Endothelial cell of umbilical vein (primary cell): ENCODE data around the gene DNAJC18. TPM values are rescaled to one million over a fixed set of nuclear protein-coding genes. Genes with fewer than 3 reads are reported as not detected.

ENCODE experiments used
- BruUV-seq: library from RNA; stranded (reverse); fragments of 400-500 nt; replicated peaks from 2 replicates; lab custom pipeline; 2021; lab: Mats Ljungman, UMichigan
- CTCF ChIA-PET: fragments of 300-600, 350-600 bp; sonication (Branson Sonifier 250); formaldehyde crosslinking; loops from one replicate; lab custom pipeline; 2021; ENCODE audit warnings: antibody characterized with exemption, inconsistent platforms; lab: Charles Lee
- POLR2A ChIA-PET: fragments of 300-600, 350-600 bp; sonication (Branson Sonifier 250); formaldehyde crosslinking; loops from one replicate; lab custom pipeline; 2021; ENCODE audit warnings: antibody characterized with exemption, inconsistent platforms; lab: Charles Lee
- DNase-seq: peaks from one replicate; pipeline ENCODE4 v3.0.0-alpha.2; 2011; ENCODE audit warnings: low read depth, low spot score
- FAIRE-seq: peaks from 2 replicates; lab custom pipeline; 2011; peaks lifted over from hg19 to GRCh38; lab: Jason Lieb, UNC
- H2AFZ ChIP-seq: 2 replicates; pipeline ENCODE4 v1.6.0; 2012; ENCODE audit warnings: low read depth, low read length, control low read depth, inconsistent platforms
- H3K27ac ChIP-seq: 2 replicates; pipeline ENCODE4 v1.5.1; 2011; ENCODE audit warnings: low read depth, mild to moderate bottlenecking, control low read depth, low read length, moderate library complexity; ENCODE audit not compliant: insufficient read depth
- H3K27me3 ChIP-seq, 2 experiments: 2 replicates each; pipeline versions ENCODE4 v1.6.0 to v1.6.1; 2011; ENCODE audit warnings: low read length in 2 of 2, mixed read lengths in 1 of 2; ENCODE audit not compliant: control insufficient read depth in 2 of 2, insufficient read depth in 2 of 2
- H3K36me3 ChIP-seq, 2 experiments: 2 replicates in 1 of 2; 3 replicates in 1 of 2; pipeline ENCODE4 v1.5.1; 2011; ENCODE audit warnings: low read length in 2 of 2, mild to moderate bottlenecking in 1 of 2, moderate library complexity in 1 of 2; ENCODE audit not compliant: control insufficient read depth in 2 of 2, insufficient read depth in 2 of 2; ENCODE audit errors: extremely low read depth in 1 of 2
- H3K4me1 ChIP-seq: 3 replicates; pipeline ENCODE4 v1.5.1; 2011; ENCODE audit warnings: mild to moderate bottlenecking, low read length; ENCODE audit not compliant: control insufficient read depth, insufficient read depth; ENCODE audit errors: extremely low read depth
- H3K4me2 ChIP-seq: 2 replicates; pipeline ENCODE4 v1.6.1; 2011; ENCODE audit warnings: low read length, control low read depth, mixed read lengths; ENCODE audit not compliant: insufficient read depth
- H3K4me3 ChIP-seq, 3 experiments: fragments of 200-600 bp in 1 of 3; sonication (generic), shearing (Covaris generic) in 1 of 3; replicated peaks in 1 of 3; 2 replicates each; pipeline ENCODE4 v1.5.1; 2011 to 2016; ENCODE audit warnings: control low read depth in 3 of 3, low read length in 3 of 3, mild to moderate bottlenecking in 2 of 3, inconsistent platforms in 1 of 3, low read depth in 1 of 3, moderate library complexity in 1 of 3; ENCODE audit not compliant: insufficient read depth in 1 of 3
- H3K79me2 ChIP-seq: 2 replicates; pipeline ENCODE4 v1.6.0; 2012; ENCODE audit warnings: low read length, inconsistent platforms; ENCODE audit not compliant: control insufficient read depth, insufficient read depth
- H3K9ac ChIP-seq: replicated peaks from 2 replicates; pipeline ENCODE3; 2011; ENCODE audit warnings: low read length, control low read depth; ENCODE audit not compliant: insufficient read depth; ENCODE audit errors: extremely low read depth
- H3K9me1 ChIP-seq: replicated peaks from 3 replicates; pipeline ENCODE4 v1.6.0; 2011; ENCODE audit warnings: mild to moderate bottlenecking, low read length; ENCODE audit not compliant: control insufficient read depth, insufficient read depth; ENCODE audit errors: extremely low read depth
- H3K9me3 ChIP-seq: replicated peaks from 2 replicates; pipeline ENCODE4 v1.5.1; 2012; ENCODE audit warnings: low read length, inconsistent platforms; ENCODE audit not compliant: control insufficient read depth, insufficient read depth
- H4K20me1 ChIP-seq: replicated peaks from 2 replicates; pipeline ENCODE3; 2011; ENCODE audit warnings: mild to moderate bottlenecking, low read length; ENCODE audit not compliant: control insufficient read depth, insufficient read depth; ENCODE audit errors: extremely low read depth
- JUN ChIP-seq: IDR thresholded peaks from 2 replicates; pipeline ENCODE4 v1.6.1; 2011; ENCODE audit warnings: borderline replicate concordance, low read depth; ENCODE audit not compliant: insufficient read length, insufficient read depth
- MYC ChIP-seq: IDR thresholded peaks from one replicate; pipeline ENCODE4 v1.6.1; 2011; ENCODE audit warnings: mild to moderate bottlenecking, low read depth, low read length
- POLR2A ChIP-seq: IDR thresholded peaks from 2 replicates; pipeline ENCODE4 v1.6.1; 2012; ENCODE audit warnings: low read depth, mild to moderate bottlenecking, control low read depth, low read length
- dilution Hi-C: fragments of 300-500 bp; cut with MboI; formaldehyde crosslinking; loops from one replicate; pipeline ENCODE4 v1.15.0; 2019; ENCODE audit warnings: low sequenced_read_pairs; ENCODE audit not compliant: extremely low pct_ligation_motif_present
- intact Hi-C: fragments of 100-400 bp; cut with micrococcal nuclease; formaldehyde crosslinking; loops from one replicate; pipeline ENCODE4 v1.10.0; 2022
- polyA plus RNA-seq, 4 experiments: library from polyadenylated mRNA; depleted of rRNA in 3 of 4; stranded (reverse) in 3 of 4; unstranded in 1 of 4; fragments of >200 nt; gene quantifications; 2 replicates each; pipeline versions ENCODE4 v1.2.1 to v1.2.3, GENCODE V29; 2011 to 2012; ENCODE audit warnings: missing spikeins in 1 of 4
- total RNA-seq: library from RNA; stranded (reverse); gene quantifications from 2 replicates; pipeline ENCODE4 v1.2.3, GENCODE V29; 2021
- TF ChIP-seq, protein P1 (sequence below), 2 donors: IDR thresholded peaks; 1 replicate in 1 of 2; 2 replicates in 1 of 2; pipeline ENCODE4 v1.5.1; 2011; ENCODE audit warnings: low read length in 2 of 2, mild to moderate bottlenecking in 2 of 2, moderate library complexity in 2 of 2, control low read depth in 1 of 2, inconsistent platforms in 1 of 2, low read depth in 1 of 2; ENCODE audit not compliant: insufficient read depth in 1 of 2; ENCODE audit errors: extremely low read depth in 1 of 2

Gene DNAJC18
- total and polyA plus RNA-seq, 2 donors (not counting 3 experiments of a cell fraction or from before 2014, with no cell fraction given) = 23.2 to 52.6 TPM

- Histone ChIP-seq H3K36me3 (no peaks in the 10 kb centered on the region), H3K9ac (no peak overlapping the region), H3K79me2 (no peaks in the 10 kb centered on the region), H3K27ac (no peak overlapping the region), H3K4me1 (peaks cover 6% of the 10 kb centered on the region), H3K4me3 (no peak overlapping the region), H3K9me3 (no peaks in the 10 kb centered on the region), H3K27me3 (peaks cover 0 to under 1% of the 10 kb centered on the region in 2 experiments), H4K20me1 (no peaks in the 10 kb centered on the region), H2AFZ (peak overlapping the region; percentile 35), H3K9me1 (no peaks in the 10 kb centered on the region), H3K4me2 (no peak overlapping the region)
- dilution Hi-C loops (no loop called here), intact Hi-C loops (no loop called here)
- TF ChIP-seq, protein P1, sequence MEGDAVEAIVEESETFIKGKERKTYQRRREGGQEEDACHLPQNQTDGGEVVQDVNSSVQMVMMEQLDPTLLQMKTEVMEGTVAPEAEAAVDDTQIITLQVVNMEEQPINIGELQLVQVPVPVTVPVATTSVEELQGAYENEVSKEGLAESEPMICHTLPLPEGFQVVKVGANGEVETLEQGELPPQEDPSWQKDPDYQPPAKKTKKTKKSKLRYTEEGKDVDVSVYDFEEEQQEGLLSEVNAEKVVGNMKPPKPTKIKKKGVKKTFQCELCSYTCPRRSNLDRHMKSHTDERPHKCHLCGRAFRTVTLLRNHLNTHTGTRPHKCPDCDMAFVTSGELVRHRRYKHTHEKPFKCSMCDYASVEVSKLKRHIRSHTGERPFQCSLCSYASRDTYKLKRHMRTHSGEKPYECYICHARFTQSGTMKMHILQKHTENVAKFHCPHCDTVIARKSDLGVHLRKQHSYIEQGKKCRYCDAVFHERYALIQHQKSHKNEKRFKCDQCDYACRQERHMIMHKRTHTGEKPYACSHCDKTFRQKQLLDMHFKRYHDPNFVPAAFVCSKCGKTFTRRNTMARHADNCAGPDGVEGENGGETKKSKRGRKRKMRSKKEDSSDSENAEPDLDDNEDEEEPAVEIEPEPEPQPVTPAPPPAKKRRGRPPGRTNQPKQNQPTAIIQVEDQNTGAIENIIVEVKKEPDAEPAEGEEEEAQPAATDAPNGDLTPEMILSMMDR (IDR thresholded peaks at IDR 0.05; ENCODE audit: extremely low read depth in 1 of 2, insufficient read depth in 1 of 2, low read depth in 1 of 2, low read length in 2 of 2) = no peak
- TF ChIP-seq MYC = no peak
- TF ChIP-seq JUN = no peak
- no peak for TF ChIP-seq POLR2A
- CTCF ChIA-PET = interaction anchor here (1.4 kb wide), 1 partner anchor 23 kb away, joined by 5 read pairs; no protein-coding TSS in a partner anchor
- BruUV-seq = no TSS peak
- peak; percentile 62 for FAIRE-seq
- peak; percentile 54 for DNase-seq
- POLR2A ChIA-PET = interaction anchor here (0.6 to 1.1 kb wide), 2 partner anchors 46 to 210 kb away, joined by 4 to 10 read pairs; partner anchors contain the start of gene PAIP2
Measured at GRCh38 chr5:139388198-139388821, 51.0 kb downstream of the DNAJC18 start.
